Effector memory CD8-positive, alpha-beta T cell (primary cell): ENCODE data around the gene ARHGAP10.

ENCODE experiments used
- ATAC-seq: fragments of 150-1000 bp; cut with Tn5 transposase; replicated peaks from 2 replicates; pipeline ENCODE4 v1.10.0; 2021; ENCODE audit warnings: mild to moderate bottlenecking, moderate library complexity
- DNase-seq, 3 experiments: peaks; one replicate each; pipeline ENCODE4 v3.0.0; 2021
- H3K27ac Mint-ChIP-seq, 2 donors: one replicate each; pipeline ENCODE4 v1.8.0; 2022; ENCODE audit warnings: mild to moderate bottlenecking in 2 of 2, mixed read lengths in 2 of 2, moderate library complexity in 2 of 2
- H3K27me3 Mint-ChIP-seq, 2 donors: one replicate each; pipeline ENCODE4 v1.8.0; 2022; ENCODE audit warnings: mixed read lengths in 2 of 2
- H3K36me3 Mint-ChIP-seq: one replicate; pipeline ENCODE4 v1.8.0; 2022; ENCODE audit warnings: mild to moderate bottlenecking, moderate library complexity, mixed read lengths; ENCODE audit not compliant: insufficient read depth
- H3K4me1 Mint-ChIP-seq, 2 donors: one replicate each; pipeline ENCODE4 v1.8.0; 2022; ENCODE audit warnings: low read depth in 2 of 2, mixed read lengths in 2 of 2
- H3K4me3 Mint-ChIP-seq, 2 donors: one replicate each; pipeline ENCODE4 v1.8.0; 2022; ENCODE audit warnings: mild to moderate bottlenecking in 2 of 2, mixed read lengths in 2 of 2, moderate library complexity in 2 of 2
- H3K9me3 Mint-ChIP-seq, 2 donors: one replicate each; pipeline ENCODE4 v1.8.0; 2022; ENCODE audit warnings: mixed read lengths in 2 of 2

The ARHGAP10 gene

DNA sequence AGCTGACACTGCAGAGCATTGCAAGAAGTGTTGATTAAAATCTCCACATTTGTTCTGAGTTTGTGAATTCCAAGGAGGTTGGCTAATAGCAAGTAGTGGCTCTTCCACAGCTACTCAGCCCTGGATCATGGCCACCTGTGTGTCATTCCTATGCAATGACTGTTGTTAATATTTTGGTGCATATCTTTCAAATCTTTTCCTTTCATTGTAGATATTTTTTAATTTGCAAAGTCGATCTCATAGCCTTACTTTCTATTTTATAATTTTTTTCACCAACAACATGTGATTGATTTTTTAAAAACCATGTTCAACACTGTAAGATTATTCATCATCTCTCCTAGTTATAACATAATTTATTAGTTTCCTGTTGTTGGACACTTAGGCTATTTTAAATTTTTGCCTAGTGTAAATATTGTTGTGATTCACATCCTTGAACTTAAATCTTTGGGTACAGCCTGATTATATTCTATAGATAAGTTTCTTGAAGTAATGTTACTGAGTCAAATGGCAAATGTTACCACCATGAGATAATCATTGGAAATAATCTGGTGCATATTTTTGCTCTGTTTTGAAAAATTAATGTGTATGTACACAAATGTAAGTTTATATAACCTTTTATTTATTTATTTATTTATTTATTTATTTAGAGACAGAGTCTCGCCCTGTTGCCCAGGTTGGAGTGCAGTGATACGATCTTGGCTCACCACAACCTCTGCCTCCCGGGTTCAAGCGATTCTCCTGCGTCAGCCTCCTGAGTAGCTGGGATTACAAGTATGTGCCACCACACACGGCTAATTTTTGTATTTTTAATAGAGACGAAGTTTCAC is 17.1 kb upstream of the ARHGAP10 start:
- no peak for DNase-seq
- Mint-ChIP-seq H3K4me3 (no peak overlapping the region), H3K27me3 (no peaks in the 10 kb centered on the region)

DNA sequence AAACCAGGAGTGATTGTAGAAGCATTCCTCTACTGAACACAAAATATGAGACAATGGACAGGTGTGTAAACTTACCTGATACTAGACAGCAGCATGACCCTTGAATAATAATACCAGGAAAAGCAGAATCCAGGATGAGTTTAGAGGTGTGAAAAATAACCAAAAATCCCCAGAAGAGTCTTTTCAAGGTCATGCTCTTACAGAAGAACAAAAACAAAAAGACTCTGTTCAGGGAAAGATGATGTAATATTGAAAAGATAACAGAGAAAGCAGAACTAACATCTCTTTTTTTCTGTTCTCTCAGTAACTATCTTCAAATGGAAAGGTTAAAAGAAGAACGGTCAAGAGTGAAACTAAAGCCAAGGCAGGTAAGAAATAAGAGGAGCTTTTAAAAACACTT is 14.0 kb upstream of the ARHGAP10 start:
- Mint-ChIP-seq H3K27ac (no peak overlapping the region), H3K4me3 (no peak overlapping the region)
- ATAC-seq, result no peak

More for the DNA sequence above, 17.1 kb upstream of the ARHGAP10 start:
- no peak overlapping the region for H3K27ac Mint-ChIP-seq
- H3K36me3 Mint-ChIP-seq, result no peaks in the 10 kb centered on the region
- ATAC-seq, result no peak
- no peaks in the 10 kb centered on the region for H3K4me1 Mint-ChIP-seq
- no peaks in the 10 kb centered on the region for H3K9me3 Mint-ChIP-seq

DNA sequence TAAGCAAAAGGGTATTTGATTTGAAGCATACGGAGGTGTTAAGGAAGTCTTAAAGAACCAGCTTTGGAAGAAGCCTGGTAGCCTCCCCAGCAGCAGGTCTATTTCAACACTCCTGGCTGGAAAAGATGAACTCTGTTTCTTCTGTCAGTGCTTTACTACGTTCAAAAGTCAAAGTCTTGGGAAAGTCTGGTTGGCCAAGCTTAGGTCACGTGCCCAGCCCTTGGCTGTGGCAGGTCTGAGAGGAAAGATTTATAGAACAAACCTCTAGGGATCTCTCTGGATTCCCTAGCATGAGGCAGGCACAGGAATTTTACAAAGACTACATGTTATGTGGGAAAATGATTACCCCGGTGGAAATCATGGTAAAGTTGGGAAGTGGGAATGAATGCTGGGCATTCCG is 8.6 kb upstream of the ARHGAP10 start:
- Mint-ChIP-seq H3K9me3 (no peaks in the 10 kb centered on the region), H3K36me3 (no peaks in the 10 kb centered on the region), H3K27ac (no peak overlapping the region), H3K27me3 (no peaks in the 10 kb centered on the region), H3K4me1 (no peaks in the 10 kb centered on the region), H3K4me3 (no peak overlapping the region)
- ATAC-seq, result no peak
- no peak for DNase-seq

More for the DNA sequence above, 14.0 kb upstream of the ARHGAP10 start:
- H3K9me3 Mint-ChIP-seq, result no peaks in the 10 kb centered on the region
- H3K36me3 Mint-ChIP-seq, result no peaks in the 10 kb centered on the region
- DNase-seq, result no peak
- H3K4me1 Mint-ChIP-seq, result no peaks in the 10 kb centered on the region
- no peaks in the 10 kb centered on the region for H3K27me3 Mint-ChIP-seq

DNA sequence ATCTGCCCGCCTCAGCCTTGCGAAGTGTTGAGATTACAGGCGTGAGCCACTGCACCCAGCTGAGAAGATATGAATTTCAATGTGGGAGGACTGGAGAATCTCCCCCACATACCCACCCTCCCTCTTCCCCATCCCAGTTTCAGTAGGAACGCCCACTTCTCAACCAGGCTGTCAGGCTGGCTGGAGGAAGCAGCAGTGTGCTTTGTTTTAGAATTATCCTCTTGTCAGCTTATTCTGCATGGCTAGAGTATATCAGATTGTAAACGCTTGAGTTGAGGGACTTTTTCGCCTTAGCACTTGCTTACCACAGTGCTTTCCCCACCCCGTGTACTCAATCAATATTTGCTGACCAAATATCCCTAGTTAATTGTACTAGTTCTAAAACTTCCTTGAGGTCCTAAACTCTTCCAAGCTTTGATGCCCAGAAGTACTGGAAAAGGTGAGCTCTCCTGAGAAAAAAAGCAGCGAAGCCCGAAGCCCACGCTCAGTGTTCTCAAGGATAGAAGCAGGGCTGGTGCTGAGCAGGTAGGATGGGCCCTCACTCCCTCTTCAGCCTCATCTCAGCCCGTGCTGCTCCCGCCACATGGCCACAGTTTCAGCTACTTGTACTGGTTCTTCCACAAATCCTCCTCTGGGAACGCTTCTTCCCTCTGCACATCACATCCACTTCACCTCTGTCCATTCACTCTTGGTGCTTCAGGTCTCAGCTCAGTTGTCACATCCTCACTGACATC is 7.3 kb upstream of the ARHGAP10 start:
- Mint-ChIP-seq H3K27ac (no peak overlapping the region), H3K27me3 (no peaks in the 10 kb centered on the region), H3K9me3 (no peaks in the 10 kb centered on the region), H3K4me1 (no peaks in the 10 kb centered on the region), H3K4me3 (no peak overlapping the region), H3K36me3 (no peaks in the 10 kb centered on the region)
- DNase-seq (no peak), ATAC-seq (no peak)

DNA sequence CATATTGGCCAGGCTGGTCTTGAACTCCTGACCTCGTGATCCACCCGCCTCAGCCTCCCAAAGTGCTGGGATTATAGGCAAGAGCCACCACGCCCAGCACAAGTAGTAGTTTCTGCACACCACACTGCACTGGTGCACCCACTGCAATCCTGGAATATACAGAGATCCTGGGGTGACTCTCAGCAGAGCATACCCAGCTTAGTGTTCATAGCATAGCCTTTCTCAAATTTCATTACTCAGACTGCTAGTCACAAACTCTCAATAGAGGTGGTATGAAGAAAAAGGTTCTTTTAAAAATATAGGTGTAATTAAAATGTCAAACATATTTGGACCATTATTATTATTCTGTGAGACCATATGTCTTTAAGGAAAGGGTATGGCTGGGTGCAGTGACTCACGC is 6.2 kb upstream of the ARHGAP10 start:
- Mint-ChIP-seq H3K9me3 (no peaks in the 10 kb centered on the region), H3K27me3 (no peaks in the 10 kb centered on the region), H3K36me3 (no peaks in the 10 kb centered on the region), H3K4me1 (no peaks in the 10 kb centered on the region), H3K4me3 (no peak overlapping the region), H3K27ac (no peak overlapping the region)
- ATAC-seq (no peak), DNase-seq (no peak)

DNA sequence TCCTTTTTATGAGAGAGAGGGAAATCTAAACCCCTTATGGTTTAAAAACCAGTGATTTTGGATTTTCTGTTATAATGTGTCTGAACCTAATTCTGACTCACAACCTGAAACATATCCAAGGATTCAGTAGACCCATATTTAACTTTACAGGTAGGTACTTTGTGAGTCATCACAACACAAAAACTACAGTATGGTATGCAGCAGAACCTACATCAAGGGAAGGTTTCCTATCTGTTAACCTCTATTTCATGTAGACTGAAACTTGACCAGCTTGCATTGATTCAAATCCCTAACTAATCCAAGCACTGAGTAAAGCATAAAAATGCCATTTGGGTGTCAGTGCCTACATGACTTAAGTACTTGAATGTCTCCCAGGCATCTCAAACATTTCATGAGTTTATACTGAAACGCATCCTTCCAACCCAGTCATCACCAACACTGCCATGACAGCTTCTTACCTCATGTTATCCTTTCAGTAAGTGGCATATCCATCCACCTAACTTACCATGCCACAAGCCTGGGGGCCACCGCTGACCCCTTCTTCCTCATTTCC is 4.3 kb upstream of the ARHGAP10 start:
- no peak overlapping the region for H3K27ac Mint-ChIP-seq
- peaks cover 6 to 7% of the 10 kb centered on the region in 2 donors for H3K4me1 Mint-ChIP-seq
- no peaks in the 10 kb centered on the region for H3K9me3 Mint-ChIP-seq
- DNase-seq (no peak), ATAC-seq (no peak)
- no peak overlapping the region for H3K4me3 Mint-ChIP-seq
- peaks cover 9% of the 10 kb centered on the region for H3K36me3 Mint-ChIP-seq
- H3K27me3 Mint-ChIP-seq, result no peaks in the 10 kb centered on the region

DNA sequence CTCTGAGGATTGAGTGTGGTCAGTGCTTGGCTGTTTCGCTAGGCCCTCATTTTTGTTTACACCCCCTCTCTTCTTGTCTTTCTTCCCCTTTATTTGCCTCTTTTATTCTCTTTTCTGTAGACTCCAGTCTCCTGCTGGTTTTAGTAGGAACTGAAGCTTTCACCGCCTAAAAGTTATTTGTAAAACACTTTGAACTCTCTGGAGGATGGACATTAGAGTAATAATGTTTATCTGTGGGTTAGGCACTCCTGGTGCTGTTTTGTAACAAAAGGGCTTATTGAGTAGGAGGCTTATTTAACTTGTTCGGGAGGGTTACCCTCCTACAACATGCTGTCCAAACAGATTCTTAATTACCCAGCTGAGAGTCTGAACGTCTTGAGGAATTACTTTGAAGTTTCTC is 1.6 kb upstream of the ARHGAP10 start:
- Mint-ChIP-seq H3K36me3 (peaks cover 9% of the 10 kb centered on the region), H3K4me3 (no peak overlapping the region), H3K4me1 (peaks cover 27 to 28% of the 10 kb centered on the region in 2 donors), H3K9me3 (no peaks in the 10 kb centered on the region), H3K27me3 (no peaks in the 10 kb centered on the region), H3K27ac (no peak overlapping the region)
- DNase-seq (no peak), ATAC-seq (no peak)

DNA sequence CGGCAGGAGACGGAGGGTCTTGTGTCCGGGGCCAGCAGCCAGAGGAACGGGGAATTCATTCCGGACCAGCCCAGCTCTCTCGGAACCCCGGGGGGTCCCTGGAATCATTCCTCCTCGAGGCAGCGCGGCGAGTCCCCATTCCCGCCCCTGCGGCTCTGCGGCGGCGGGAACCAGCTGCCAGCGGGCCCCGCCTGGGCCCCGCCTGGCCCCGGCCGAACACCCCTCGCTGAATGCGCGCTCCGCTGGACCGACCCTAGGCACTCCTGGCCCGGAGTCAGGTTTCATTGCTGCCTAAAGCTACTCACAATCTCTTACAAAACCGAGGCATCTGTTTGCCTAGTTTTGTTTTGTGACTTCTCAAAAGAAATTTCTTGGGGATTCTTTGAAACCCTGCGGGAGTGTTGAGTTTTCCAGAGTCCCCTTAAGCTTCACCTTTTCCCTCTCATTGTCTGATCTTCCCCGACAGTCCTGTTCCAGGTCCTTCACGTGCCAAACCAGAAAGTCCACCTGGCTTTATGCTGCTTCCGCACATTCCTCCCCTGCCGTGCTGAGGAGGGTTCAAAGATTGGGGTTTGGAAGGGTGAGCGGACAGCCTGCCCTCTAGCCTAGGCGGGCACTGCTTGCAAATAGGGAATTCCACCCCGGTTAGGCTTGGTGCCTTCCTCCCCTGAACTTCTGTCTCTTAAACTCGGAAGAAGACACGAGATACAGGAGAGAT is 789 bp downstream of the ARHGAP10 start:
- ATAC-seq (peak; percentile 12), DNase-seq (peak in 1 of 3 experiments; percentile 5)
- H3K36me3 Mint-ChIP-seq, result peaks cover 9% of the 10 kb centered on the region
- H3K27me3 Mint-ChIP-seq, result no peaks in the 10 kb centered on the region
- H3K9me3 Mint-ChIP-seq, result no peaks in the 10 kb centered on the region
- H3K4me1 Mint-ChIP-seq, result peaks cover 34% of the 10 kb centered on the region in 2 donors
- peak overlapping the region; percentile 74 to 92 for H3K27ac Mint-ChIP-seq
- H3K4me3 Mint-ChIP-seq, result peak overlapping the region; percentile 93

DNA sequence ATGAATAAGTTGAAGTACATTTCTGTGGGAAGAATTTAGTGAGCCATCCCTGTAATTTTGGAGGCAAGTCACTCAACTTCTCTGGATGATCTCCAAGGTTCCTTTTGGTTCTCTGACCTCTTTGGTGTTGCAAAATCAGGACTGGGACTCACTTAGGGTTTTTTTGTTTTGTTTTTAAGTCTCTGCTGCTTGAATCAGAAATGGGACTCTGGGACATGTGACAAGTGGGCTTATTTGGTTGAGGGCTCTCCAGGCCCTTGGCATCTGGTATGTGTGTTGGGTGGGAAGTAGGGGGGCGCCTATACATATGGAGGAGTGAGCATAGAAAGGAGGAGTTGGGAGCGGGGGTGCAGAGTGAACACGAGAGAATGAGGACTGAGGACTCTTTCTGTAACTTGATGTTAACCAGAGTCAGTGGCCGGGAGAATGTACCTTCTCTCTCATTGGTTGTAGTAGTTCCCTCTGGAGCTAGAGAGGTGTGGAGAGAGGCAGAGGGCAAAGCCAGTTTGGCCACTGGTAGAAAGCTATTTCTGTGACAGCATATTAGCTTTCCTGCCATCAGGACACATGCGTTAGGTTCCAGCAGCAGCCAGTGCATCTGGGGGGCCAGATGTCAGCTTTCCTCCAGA is 1.9 kb downstream of the ARHGAP10 start:
- H3K9me3 Mint-ChIP-seq, result no peaks in the 10 kb centered on the region
- peak overlapping the region; percentile 44 to 92 for H3K27ac Mint-ChIP-seq
- H3K4me3 Mint-ChIP-seq, result peak overlapping the region; percentile 93
- H3K4me1 Mint-ChIP-seq, result peaks cover 34% of the 10 kb centered on the region in 2 donors
- no peaks in the 10 kb centered on the region for H3K27me3 Mint-ChIP-seq
- ATAC-seq (no peak), DNase-seq (no peak)
- peaks cover 9% of the 10 kb centered on the region for H3K36me3 Mint-ChIP-seq

DNA sequence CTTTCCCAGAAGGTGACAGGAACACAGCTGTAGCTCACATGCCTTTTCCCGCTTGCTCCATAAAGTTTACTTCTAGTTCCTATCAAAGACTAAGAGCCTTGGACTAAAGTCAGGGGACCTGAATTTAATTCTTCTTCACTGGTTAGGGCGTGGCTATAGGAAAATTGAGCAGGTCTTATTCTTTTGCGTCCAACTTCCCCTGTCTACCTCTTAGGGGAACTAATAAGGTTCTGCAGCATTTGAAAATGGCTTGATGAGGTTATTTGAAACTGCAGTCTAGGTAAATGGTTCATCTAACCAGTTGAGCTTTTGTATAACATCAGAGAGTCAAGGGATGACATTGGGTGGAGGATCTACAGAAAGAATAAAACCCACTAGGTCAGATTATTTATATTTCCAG is 2.6 kb downstream of the ARHGAP10 start:
- no peaks in the 10 kb centered on the region for H3K9me3 Mint-ChIP-seq
- no peaks in the 10 kb centered on the region for H3K27me3 Mint-ChIP-seq
- H3K4me1 Mint-ChIP-seq, result peaks cover 34% of the 10 kb centered on the region in 2 donors
- no peak overlapping the region for H3K27ac Mint-ChIP-seq
- H3K36me3 Mint-ChIP-seq, result peaks cover 9% of the 10 kb centered on the region
- peak overlapping the region; percentile 93 for H3K4me3 Mint-ChIP-seq
- no peak for DNase-seq
- no peak for ATAC-seq

DNA sequence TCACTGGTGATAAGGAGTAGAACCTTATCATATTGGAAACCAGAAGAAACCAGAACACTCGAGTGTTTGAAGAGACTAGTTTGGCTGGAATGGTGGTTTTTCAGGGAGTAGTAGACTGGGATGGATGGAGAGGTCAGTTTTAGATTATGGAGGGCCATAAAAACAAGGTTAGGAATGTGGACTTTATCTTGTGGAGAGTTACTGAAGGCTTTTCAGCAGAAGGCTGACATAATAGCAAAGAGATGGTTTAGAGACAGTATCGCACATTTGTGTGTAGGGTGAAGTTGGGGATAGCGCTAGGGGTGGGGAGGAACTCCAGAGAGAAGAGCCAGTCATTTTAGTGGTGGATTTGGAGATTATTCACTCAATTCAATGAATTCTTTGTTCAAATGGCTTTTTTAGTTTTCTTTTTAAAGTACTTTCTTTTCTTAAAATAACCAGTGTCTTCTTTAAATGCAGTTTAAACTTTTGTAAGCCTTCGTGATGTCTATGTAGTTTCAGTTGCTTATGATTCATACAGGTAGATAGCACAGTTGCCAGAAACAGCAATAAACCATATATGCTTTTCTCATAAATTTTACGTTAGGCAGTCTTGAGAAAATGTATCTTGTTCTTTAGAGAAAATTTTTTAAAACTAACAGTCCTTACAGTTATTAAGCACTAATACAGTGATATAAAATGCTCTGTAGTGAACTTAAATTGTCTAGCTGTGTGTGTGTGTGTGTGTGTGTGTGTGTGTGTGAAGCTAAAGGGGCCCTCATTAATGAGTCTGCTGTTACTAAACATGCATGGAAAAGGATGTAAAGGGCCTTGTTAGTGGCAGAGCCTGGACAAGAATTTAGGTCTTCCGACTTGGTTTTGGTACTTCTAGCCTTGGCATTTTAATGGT is 3.8 kb downstream of the ARHGAP10 start:
- H3K9me3 Mint-ChIP-seq, result no peaks in the 10 kb centered on the region
- peaks cover 9% of the 10 kb centered on the region for H3K36me3 Mint-ChIP-seq
- ATAC-seq, result no peak
- H3K27ac Mint-ChIP-seq, result no peak overlapping the region
- H3K4me3 Mint-ChIP-seq, result no peak overlapping the region
- no peak for DNase-seq
- H3K27me3 Mint-ChIP-seq, result no peaks in the 10 kb centered on the region
- peaks cover 36 to 40% of the 10 kb centered on the region in 2 donors for H3K4me1 Mint-ChIP-seq

DNA sequence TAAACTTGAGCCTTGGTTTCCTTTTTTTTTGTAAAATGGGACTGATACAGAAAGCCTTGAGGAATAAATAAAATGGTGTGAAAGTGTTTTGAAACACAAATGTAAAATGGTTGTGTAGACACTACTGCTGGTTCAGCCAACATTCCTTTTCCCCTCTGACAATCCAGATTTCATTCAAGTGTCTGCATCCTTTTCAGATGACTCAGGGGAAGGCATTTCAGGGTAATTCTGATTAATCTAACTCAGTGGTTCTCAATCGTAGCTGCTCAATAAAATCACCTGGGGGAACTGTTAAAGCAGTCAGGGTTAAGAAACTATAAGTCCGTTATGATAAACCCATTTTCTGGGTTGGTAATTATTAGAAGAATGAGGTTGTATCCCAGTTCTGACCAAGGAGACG is 4.6 kb downstream of the ARHGAP10 start:
- Mint-ChIP-seq H3K4me3 (no peak overlapping the region), H3K9me3 (no peaks in the 10 kb centered on the region), H3K27me3 (no peaks in the 10 kb centered on the region), H3K27ac (no peak overlapping the region), H3K36me3 (peaks cover 3% of the 10 kb centered on the region), H3K4me1 (peaks cover 34 to 40% of the 10 kb centered on the region in 2 donors)
- DNase-seq, result no peak
- no peak for ATAC-seq
